KMS-11 (cell line): Measurements from ENCODE around the gene CARD8.

Experiments
- H2AFZ ChIP-seq: fragments of 200-600 bp; sonication (generic); 2 replicates; pipeline ENCODE4 v1.6.1; 2016; ENCODE audit warnings: antibody characterized with exemption, mixed run types, low read depth
- H3K27ac ChIP-seq: fragments of 200-600 bp; sonication (generic); 2 replicates; pipeline ENCODE4 v1.6.1; 2016; ENCODE audit warnings: mild to moderate bottlenecking, mixed run types
- H3K27me3 ChIP-seq: fragments of 200-600 bp; sonication (generic); 2 replicates; pipeline ENCODE4 v1.6.1; 2017; ENCODE audit warnings: mild to moderate bottlenecking, low read depth, mixed run types, moderate library complexity; ENCODE audit not compliant: insufficient read depth
- H3K36me3 ChIP-seq: fragments of 200-600 bp; sonication (generic); 2 replicates; pipeline ENCODE4 v1.6.1; 2017; ENCODE audit warnings: mild to moderate bottlenecking, mixed run types; ENCODE audit not compliant: insufficient read depth
- H3K4me1 ChIP-seq: fragments of 200-600 bp; sonication (generic); 2 replicates; pipeline ENCODE4 v1.6.1; 2016; ENCODE audit warnings: mild to moderate bottlenecking, low read depth, mixed run types; ENCODE audit not compliant: poor library complexity, severe bottlenecking
- H3K4me2 ChIP-seq: fragments of 200-600 bp; sonication (generic); 2 replicates; pipeline ENCODE4 v1.7.0; 2016; ENCODE audit warnings: mild to moderate bottlenecking, mixed run types
- H3K4me3 ChIP-seq: fragments of 200-600 bp; sonication (generic); IDR thresholded peaks from 2 replicates; pipeline ENCODE4 v1.6.1; 2017; ENCODE audit warnings: low read depth, low read length, mixed read lengths; ENCODE audit not compliant: insufficient read depth
- H3K79me2 ChIP-seq: fragments of 200-600 bp; sonication (generic); 2 replicates; pipeline ENCODE4 v1.6.1; 2016; ENCODE audit warnings: low read depth, mixed run types; ENCODE audit not compliant: insufficient read depth
- H3K9ac ChIP-seq: fragments of 200-600 bp; sonication (generic); 2 replicates; pipeline ENCODE4 v1.6.1; 2016; ENCODE audit warnings: mild to moderate bottlenecking, mixed run types
- H4K20me1 ChIP-seq: fragments of 200-600 bp; sonication (generic); 2 replicates; pipeline ENCODE4 v1.6.1; 2016; ENCODE audit warnings: mild to moderate bottlenecking, mixed run types; ENCODE audit not compliant: insufficient read depth
- TF ChIP-seq, protein P1 (sequence below): fragments of 200-600 bp; sonication (generic); conservative IDR thresholded peaks from 2 replicates; pipeline ENCODE4 v1.6.1; 2017; ENCODE audit warnings: low read depth, mild to moderate bottlenecking, antibody characterized with exemption, low read length, moderate library complexity, mixed read lengths

CARD8 gene, protein sequence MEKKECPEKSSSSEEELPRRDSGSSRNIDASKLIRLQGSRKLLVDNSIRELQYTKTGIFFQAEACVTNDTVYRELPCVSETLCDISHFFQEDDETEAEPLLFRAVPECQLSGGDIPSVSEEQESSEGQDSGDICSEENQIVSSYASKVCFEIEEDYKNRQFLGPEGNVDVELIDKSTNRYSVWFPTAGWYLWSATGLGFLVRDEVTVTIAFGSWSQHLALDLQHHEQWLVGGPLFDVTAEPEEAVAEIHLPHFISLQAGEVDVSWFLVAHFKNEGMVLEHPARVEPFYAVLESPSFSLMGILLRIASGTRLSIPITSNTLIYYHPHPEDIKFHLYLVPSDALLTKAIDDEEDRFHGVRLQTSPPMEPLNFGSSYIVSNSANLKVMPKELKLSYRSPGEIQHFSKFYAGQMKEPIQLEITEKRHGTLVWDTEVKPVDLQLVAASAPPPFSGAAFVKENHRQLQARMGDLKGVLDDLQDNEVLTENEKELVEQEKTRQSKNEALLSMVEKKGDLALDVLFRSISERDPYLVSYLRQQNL

DNA sequence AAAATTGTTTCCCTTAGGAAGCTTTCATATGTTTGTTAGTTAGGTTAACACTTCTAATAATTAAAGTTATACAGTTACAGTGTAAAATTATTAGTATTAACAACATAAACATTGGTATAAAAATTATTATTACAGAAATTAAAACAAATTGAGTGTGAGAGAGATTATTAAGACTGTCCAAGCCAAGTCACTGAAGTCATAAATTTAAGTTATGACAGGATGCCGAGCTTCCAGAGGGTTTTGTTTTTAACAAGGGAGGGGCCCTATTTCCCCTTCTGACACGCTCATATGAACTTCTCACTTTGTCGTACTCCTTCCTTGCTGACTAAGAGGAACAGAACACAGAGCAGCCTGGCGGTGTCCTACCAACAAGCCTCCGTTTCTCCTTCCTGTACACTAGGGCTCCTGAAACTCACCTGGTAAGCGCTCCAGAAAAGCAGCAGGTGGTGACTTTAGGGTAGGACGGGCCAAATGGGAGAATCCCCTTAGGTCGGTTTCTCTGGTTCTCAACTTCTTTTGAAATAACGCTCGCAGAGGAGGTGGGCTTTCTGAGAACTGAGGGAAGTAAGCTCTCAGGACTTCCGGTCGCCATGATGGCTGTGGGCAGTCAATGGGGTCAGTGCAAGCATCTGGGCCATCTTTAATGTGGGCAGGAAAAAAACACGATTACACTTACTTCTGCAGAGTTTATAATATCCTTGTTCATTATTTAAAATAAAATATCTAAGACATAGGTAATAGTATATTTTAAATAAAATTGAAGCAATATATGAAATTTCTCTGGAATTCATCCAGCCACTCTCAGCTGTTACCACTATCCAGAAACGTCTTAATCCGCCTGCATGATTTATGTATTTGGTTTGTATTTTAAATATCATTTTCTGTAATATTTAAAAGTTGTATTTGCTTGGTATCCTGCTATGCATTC, at the start of gene CARD8:
TSS of gene CARD8 (minus strand) at position 537 of the 928 bp plus-strand sequence. CDS start 14,892 bp downstream, outside the sequence.
- Histone ChIP-seq H3K4me1 (peaks cover 22% of the 10 kb centered on the region), H2AFZ (peak within 1 kb of the TSS; percentile 94), H3K4me3 (peak within 1 kb of the TSS; percentile 49), H3K9ac (peak within 1 kb of the TSS; percentile 89), H3K27ac (peak within 1 kb of the TSS; percentile 95), H3K27me3 (no peaks in the 10 kb centered on the region), H4K20me1 (no peaks in the 10 kb centered on the region), H3K36me3 (no peaks in the 10 kb centered on the region), H3K4me2 (peak within 1 kb of the TSS; percentile 75), H3K79me2 (no peaks in the 10 kb centered on the region)
- TF ChIP-seq, protein P1, sequence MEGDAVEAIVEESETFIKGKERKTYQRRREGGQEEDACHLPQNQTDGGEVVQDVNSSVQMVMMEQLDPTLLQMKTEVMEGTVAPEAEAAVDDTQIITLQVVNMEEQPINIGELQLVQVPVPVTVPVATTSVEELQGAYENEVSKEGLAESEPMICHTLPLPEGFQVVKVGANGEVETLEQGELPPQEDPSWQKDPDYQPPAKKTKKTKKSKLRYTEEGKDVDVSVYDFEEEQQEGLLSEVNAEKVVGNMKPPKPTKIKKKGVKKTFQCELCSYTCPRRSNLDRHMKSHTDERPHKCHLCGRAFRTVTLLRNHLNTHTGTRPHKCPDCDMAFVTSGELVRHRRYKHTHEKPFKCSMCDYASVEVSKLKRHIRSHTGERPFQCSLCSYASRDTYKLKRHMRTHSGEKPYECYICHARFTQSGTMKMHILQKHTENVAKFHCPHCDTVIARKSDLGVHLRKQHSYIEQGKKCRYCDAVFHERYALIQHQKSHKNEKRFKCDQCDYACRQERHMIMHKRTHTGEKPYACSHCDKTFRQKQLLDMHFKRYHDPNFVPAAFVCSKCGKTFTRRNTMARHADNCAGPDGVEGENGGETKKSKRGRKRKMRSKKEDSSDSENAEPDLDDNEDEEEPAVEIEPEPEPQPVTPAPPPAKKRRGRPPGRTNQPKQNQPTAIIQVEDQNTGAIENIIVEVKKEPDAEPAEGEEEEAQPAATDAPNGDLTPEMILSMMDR = no peak

DNA sequence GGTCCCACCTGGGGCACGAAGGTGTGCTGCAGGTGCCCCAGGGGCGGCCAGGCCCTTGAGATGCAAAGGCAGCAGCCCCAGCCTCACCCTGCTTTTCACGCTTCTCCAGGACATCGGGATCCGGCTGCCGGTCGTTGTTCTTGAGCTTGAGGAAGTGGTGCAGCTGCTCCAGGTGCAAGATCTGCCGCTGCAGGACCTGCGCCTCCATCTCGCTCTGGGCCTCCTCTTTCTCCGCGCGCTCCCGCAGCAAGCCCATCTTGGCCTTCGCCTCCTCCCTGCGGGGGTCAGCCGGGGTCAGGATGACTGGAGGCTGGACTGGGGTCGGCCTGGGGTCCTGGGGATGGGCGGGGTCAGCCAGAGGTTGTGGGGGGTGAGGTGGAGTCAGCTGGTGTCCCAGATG, 48.2 kb upstream of the CARD8 start:
- H3K36me3 ChIP-seq = no peaks in the 10 kb centered on the region
- no peak overlapping the region for H2AFZ ChIP-seq
- TF ChIP-seq, protein P1 = no peak
- no peak overlapping the region for H3K9ac ChIP-seq
- H4K20me1 ChIP-seq = no peaks in the 10 kb centered on the region
- no peaks in the 10 kb centered on the region for H3K79me2 ChIP-seq
- H3K4me3 ChIP-seq = no peak overlapping the region
- no peak overlapping the region for H3K27ac ChIP-seq
- H3K4me2 ChIP-seq = no peak overlapping the region
- H3K4me1 ChIP-seq = peaks cover 11% of the 10 kb centered on the region
- H3K27me3 ChIP-seq = peaks cover 83% of the 10 kb centered on the region

DNA sequence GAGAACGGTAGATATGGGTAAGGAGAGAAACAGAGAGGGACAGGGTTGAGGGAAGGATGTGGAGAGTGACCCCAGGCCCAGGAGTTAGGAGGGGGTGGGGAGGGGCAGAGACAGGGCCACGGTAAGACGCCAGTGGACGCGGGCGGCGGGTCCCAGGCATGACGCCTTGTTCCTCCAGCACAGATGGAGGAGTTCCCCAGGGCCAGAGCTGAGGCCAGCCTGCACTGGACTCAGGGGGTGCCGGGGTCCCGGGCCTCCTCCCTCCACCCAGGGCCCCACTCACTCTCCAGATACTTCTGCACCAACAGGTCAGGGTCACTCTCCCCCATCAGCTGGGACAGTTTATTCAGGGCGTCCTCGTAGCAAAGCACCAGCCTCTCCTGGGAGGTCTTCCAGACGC, 47.7 kb upstream of the CARD8 start:
- peaks cover 6% of the 10 kb centered on the region for H3K4me1 ChIP-seq

DNA sequence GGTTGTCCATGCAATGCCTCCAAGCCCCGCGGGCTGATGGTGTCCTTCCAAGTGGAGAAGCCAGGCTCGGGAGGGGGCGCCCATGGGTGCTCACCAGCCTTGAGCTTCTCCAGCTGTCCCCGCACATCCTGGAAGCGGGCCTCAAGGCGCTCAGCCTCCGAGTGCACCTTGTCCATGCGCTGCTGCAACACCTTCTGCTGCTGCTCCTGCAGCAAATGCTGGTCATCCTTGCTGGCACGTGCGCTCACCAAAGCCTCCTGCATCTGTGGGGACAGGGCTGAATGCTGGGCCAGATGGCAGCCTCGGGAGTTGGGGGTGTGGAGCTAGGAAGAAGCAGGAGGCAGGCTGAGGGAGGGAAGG, 46.9 kb upstream of the CARD8 start:
- no peak overlapping the region for H3K9ac ChIP-seq
- no peaks in the 10 kb centered on the region for H3K36me3 ChIP-seq
- H3K27ac ChIP-seq = no peak overlapping the region
- H3K4me1 ChIP-seq = no peaks in the 10 kb centered on the region
- no peaks in the 10 kb centered on the region for H4K20me1 ChIP-seq
- peaks cover 94% of the 10 kb centered on the region for H3K27me3 ChIP-seq
- TF ChIP-seq, protein P1 = no peak
- no peaks in the 10 kb centered on the region for H3K79me2 ChIP-seq
- no peak overlapping the region for H2AFZ ChIP-seq
- no peak overlapping the region for H3K4me2 ChIP-seq
- H3K4me3 ChIP-seq = no peak overlapping the region

More for the DNA sequence above, 47.7 kb upstream of the CARD8 start:
- no peaks in the 10 kb centered on the region for H3K36me3 ChIP-seq
- H3K4me2 ChIP-seq = no peak overlapping the region
- peaks cover 87% of the 10 kb centered on the region for H3K27me3 ChIP-seq
- H4K20me1 ChIP-seq = no peaks in the 10 kb centered on the region
- H3K4me3 ChIP-seq = no peak overlapping the region
- no peaks in the 10 kb centered on the region for H3K79me2 ChIP-seq
- H3K9ac ChIP-seq = no peak overlapping the region
- no peak overlapping the region for H3K27ac ChIP-seq
- H2AFZ ChIP-seq = no peak overlapping the region
- TF ChIP-seq, protein P1 = no peak
